Neutrophil (primary cell): ENCODE data around the gene ABCB1.
"Not testable (repeated sequence)": the region's sequence is repeated elsewhere in the genome, so short reads cannot be mapped to it uniquely, and the experiment has no call there.

Source experiments
- H3K27ac ChIP-seq: fragments of 200-600 bp; sonication (generic); 2 replicates; pipeline ENCODE4 v1.5.1; 2016; ENCODE audit warnings: mild to moderate bottlenecking, moderate library complexity
- H3K27me3 ChIP-seq: fragments of 200-600 bp; sonication (generic); 2 replicates; pipeline ENCODE4 v1.6.0; 2016; ENCODE audit warnings: mild to moderate bottlenecking
- H3K36me3 ChIP-seq: fragments of 200-600 bp; sonication (generic); 2 replicates; pipeline ENCODE4 v1.5.1; 2017
- H3K4me1 ChIP-seq, 2 experiments: fragments of 200-600 bp in 1 of 2; sonication (generic) in 1 of 2; 1 replicate in 1 of 2; 2 replicates in 1 of 2; pipeline versions ENCODE4 v1.5.1 to v1.6.1; 2013 to 2016; ENCODE audit warnings: low read depth in 1 of 2, low read length in 1 of 2, mild to moderate bottlenecking in 1 of 2, moderate library complexity in 1 of 2; ENCODE audit not compliant: control insufficient read depth in 1 of 2, insufficient read depth in 1 of 2
- H3K4me3 ChIP-seq, 2 experiments: fragments of 200-600 bp in 1 of 2; sonication (generic) in 1 of 2; 1 replicate in 1 of 2; 2 replicates in 1 of 2; pipeline ENCODE4 v1.5.1; 2013 to 2016; ENCODE audit warnings: low read depth in 1 of 2, low read length in 1 of 2, mild to moderate bottlenecking in 1 of 2, moderate library complexity in 1 of 2
- H3K9me3 ChIP-seq: fragments of 200-600 bp; sonication (generic); 2 replicates; pipeline ENCODE4 v1.5.1; 2016
- TF ChIP-seq, protein P1 (sequence below): fragments of 200-600 bp; sonication (generic); IDR thresholded peaks from 2 replicates; pipeline ENCODE4 v1.5.1; 2016; ENCODE audit warnings: antibody characterized with exemption

Gene ABCB1

GRCh38 chr7:87575521-87575920, 25.2 kb downstream of the ABCB1 start:
- Histone ChIP-seq H3K36me3 (no peaks in the 10 kb centered on the region), H3K27ac (no peak overlapping the region), H3K4me1 (no peaks in the 10 kb centered on the region), H3K4me3 (no peak overlapping the region), H3K9me3 (no peaks in the 10 kb centered on the region), H3K27me3 (no peaks in the 10 kb centered on the region)
- TF ChIP-seq, protein P1, sequence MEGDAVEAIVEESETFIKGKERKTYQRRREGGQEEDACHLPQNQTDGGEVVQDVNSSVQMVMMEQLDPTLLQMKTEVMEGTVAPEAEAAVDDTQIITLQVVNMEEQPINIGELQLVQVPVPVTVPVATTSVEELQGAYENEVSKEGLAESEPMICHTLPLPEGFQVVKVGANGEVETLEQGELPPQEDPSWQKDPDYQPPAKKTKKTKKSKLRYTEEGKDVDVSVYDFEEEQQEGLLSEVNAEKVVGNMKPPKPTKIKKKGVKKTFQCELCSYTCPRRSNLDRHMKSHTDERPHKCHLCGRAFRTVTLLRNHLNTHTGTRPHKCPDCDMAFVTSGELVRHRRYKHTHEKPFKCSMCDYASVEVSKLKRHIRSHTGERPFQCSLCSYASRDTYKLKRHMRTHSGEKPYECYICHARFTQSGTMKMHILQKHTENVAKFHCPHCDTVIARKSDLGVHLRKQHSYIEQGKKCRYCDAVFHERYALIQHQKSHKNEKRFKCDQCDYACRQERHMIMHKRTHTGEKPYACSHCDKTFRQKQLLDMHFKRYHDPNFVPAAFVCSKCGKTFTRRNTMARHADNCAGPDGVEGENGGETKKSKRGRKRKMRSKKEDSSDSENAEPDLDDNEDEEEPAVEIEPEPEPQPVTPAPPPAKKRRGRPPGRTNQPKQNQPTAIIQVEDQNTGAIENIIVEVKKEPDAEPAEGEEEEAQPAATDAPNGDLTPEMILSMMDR, result no peak

DNA sequence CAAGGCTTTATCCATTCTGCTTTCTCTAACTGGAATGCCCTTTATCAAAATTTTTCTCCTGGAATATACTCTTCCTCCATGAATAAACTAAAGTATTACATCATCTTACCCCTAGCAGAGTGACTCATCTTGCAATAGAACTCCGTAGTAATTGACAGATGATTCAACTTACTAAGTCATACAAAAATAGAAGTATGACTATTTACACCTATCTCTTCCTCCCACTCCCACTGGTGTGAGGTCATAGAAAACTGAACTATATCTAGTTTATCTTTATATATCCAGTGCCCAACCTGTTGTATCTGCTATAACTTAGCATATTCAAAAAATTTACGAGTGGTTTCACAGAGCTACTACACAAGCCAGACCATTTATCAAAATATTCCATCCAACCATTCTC, 26.1 kb downstream of the ABCB1 start:
- no peaks in the 10 kb centered on the region for H3K4me1 ChIP-seq
- H3K27ac ChIP-seq, result no peak overlapping the region
- no peaks in the 10 kb centered on the region for H3K36me3 ChIP-seq
- H3K27me3 ChIP-seq, result no peaks in the 10 kb centered on the region
- TF ChIP-seq, protein P1, result no peak
- no peak overlapping the region for H3K4me3 ChIP-seq
- no peaks in the 10 kb centered on the region for H3K9me3 ChIP-seq

DNA sequence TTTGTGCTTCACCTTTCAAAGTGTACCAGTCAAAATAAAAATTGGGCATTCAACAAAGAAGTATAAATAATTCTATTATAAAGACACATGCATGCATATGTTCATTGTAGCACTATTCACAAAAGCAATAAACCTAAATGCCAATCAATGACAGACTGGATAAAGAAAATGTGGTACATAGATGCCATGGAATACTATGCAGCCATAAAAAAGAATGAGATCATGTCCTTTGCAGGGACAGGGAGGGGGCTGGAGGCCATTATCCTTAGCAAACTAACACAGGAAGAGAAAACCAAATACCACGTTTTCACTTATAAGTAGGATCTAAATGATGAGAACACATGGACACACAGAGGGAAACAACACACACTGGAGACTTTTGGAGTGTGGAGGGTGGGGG, 28.2 kb downstream of the ABCB1 start:
- not testable (repeated sequence) for H3K9me3 ChIP-seq, H3K27ac ChIP-seq, H3K4me3 ChIP-seq, H3K4me1 ChIP-seq, H3K27me3 ChIP-seq, H3K36me3 ChIP-seq

DNA sequence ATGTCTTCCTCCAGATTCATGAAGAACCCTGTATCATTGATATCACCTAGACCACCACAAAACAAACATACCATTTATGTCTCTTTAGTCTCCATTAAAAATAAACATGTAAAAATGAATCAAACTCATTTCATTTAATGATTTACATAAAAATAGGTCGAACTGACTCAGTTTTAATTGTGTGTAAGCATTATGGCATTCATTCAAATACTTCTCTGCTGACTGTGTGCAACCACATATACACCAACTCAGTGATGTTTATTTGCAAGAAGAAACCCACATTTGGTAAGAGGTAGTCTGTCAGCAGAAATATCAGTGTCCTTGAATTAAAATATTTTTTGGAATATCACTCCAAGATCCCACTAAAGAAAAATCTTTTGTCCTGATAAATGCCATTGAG, 30.5 kb downstream of the ABCB1 start:
- no peaks in the 10 kb centered on the region for H3K4me1 ChIP-seq
- H3K9me3 ChIP-seq, result no peaks in the 10 kb centered on the region
- no peaks in the 10 kb centered on the region for H3K27me3 ChIP-seq
- TF ChIP-seq, protein P1, result no peak
- H3K4me3 ChIP-seq, result no peak overlapping the region
- H3K36me3 ChIP-seq, result no peaks in the 10 kb centered on the region
- no peak overlapping the region for H3K27ac ChIP-seq

- no peak overlapping the region for H3K4me3 ChIP-seq
- H3K9me3 ChIP-seq, result no peaks in the 10 kb centered on the region
- TF ChIP-seq, protein P1, result no peak
- H3K36me3 ChIP-seq, result no peaks in the 10 kb centered on the region
- no peaks in the 10 kb centered on the region for H3K27me3 ChIP-seq
- no peak overlapping the region for H3K27ac ChIP-seq
- H3K4me1 ChIP-seq, result no peaks in the 10 kb centered on the region
Observed at GRCh38 chr7:87567052-87567451, 33.6 kb downstream of the ABCB1 start.

DNA sequence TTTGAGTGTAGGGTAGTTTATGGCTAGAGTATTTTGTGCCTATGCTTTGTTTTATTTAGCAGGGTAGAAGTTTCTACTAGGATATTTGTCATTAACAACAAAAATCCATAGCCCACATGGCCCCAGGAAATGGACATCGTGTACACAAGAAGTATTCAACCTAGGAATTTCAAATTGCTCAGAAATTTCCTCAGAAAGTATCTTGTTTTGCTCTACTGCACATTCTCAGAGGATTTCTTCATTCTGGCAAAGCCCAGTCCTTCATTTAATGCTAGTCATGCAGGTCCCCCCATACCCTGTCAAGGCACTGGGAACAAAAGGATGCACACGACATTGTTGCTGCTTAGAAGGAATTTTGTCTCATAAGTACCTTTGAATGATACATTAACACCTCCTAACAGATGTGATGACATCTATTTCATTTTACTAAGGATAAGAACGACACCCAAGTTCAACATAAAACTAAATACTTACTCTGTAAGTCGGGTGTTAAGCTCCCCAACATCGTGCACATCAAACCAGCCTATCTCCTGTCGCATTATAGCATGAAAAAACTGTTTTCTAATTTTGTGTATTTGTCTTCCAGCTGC, 34.3 kb downstream of the ABCB1 start:
- Histone ChIP-seq H3K27me3 (no peaks in the 10 kb centered on the region), H3K9me3 (no peaks in the 10 kb centered on the region), H3K4me1 (no peaks in the 10 kb centered on the region), H3K4me3 (no peak overlapping the region), H3K27ac (no peak overlapping the region), H3K36me3 (no peaks in the 10 kb centered on the region)
- TF ChIP-seq, protein P1, result no peak
